ENCODE data around the gene PTPRN2.
"Not testable (repeated sequence)": the region's sequence is repeated elsewhere in the genome, so short reads cannot be mapped to it uniquely, and the experiment has no call there.

PTPRN2 gene

GRCh38 chr7:157933219-157934155, 654.1 kb downstream of the PTPRN2 start:
- not testable (repeated sequence) for DNase-seq

GRCh38 chr7:157932498-157933218, 655.0 kb downstream of the PTPRN2 start:
- peak in 2 of 4 experiments; percentile 0 to 3 for DNase-seq

DNA sequence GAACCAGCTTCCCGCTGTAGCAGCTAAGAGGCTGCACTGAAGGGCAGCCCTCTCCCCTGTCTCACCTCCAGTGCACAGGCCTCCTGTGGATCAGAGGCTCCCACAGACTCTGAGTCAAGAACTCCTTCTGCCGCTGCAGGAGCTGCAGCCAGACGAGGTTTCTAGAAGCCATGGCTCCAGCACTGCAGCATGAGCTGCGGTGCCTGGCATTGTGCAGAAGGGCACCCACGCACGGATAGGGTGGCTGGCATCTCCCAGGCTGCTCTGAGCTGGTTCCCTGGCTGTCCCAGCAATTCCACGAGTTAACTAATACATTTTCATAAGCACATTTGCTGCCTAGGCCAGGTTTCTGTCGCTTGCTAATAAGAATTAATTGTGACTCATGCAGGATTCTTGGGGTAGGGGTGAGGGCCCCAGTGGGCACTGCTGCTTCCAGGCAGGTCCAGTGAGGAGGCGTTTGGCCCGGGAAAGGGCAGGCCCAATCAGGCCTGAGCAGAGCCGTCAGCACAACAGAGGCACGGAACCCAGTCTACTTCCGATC, 656.6 kb downstream of the PTPRN2 start:
- DNase-seq: no peak

GRCh38 chr7:157930441-157930840, 657.2 kb downstream of the PTPRN2 start:
- DNase-seq: no peak

DNA sequence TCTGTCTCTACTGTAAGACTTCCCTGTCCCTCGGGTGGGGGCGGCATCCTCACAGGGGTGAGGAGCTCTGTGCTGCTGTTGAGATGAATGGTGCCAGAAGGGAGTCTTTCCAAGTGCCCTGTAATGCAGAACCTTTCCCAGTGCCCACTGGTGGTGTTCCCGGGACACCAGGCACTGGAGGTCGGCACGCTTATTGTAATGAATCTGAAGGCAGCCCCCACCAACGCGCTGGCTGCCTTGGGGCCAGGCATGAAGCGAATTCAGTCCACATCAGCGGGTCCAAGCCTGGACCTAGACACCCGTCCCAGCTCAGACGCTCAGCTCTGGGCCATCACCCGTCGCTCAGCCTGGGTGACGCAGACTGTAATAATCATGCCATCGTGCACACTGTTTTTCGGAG, 658.0 kb downstream of the PTPRN2 start:
- DNase-seq: no peak

DNA sequence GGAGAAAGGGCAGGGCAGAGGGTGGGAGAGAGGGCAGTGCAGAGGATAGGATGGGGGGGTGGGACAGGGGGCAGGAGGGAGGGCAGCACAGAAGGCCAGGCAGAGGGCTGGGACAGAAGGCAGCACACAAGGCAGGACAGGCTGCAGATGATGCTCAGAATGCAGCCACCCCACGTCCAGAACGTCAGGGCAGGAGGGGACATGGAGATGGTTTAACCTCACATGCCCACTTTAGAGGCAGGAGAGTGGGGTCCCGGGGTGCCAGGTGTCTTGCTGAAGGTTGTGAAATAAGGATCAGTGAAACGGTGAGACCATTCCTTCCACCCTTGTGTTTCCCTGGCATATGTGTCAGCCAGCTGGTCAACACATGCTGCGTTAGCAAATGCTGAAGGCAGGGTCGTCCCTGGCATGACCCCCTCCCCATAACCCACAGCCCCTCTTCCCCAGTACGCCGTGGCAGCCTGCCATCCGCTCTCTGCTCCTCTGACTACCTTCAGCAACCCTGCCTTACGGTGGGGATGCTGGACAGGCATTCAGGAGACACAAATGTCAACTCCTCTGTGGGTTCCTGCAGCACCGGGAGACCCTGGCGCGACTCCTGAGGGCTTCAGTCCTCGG, 658.7 kb downstream of the PTPRN2 start:
- no peak for DNase-seq

- DNase-seq: no peak
Observed at GRCh38 chr7:157928171-157928794, 659.3 kb downstream of the PTPRN2 start.

DNA sequence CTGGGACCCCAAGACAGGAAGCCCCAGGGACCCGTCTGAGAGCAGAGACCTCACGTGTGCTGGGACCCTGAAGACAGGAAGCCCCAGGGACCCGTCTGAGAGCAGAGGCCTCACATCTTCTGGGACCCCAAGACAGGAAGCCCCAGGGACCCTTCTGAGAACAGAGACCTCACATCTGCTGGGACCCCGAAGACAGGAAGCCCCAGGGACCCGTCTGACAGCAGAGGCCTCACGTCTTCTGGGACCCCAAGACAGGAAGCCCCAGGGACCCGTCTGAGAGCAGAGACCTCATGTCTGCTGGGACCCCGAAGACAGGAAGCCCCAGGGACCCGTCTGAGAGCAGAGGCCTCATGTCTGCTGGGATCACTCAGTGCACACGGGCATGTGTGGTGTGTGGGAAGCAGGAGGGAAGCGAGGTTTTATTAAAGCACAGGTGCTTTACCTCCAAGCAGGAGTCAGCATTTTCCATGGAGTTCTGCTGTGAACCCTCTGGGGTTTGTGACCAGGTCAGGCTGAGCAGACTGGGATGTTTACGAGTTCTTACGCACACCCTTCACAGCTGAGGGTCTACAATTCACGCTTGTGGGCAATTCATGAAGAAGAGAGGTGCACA, 660.2 kb downstream of the PTPRN2 start:
- DNase-seq: no peak

DNA sequence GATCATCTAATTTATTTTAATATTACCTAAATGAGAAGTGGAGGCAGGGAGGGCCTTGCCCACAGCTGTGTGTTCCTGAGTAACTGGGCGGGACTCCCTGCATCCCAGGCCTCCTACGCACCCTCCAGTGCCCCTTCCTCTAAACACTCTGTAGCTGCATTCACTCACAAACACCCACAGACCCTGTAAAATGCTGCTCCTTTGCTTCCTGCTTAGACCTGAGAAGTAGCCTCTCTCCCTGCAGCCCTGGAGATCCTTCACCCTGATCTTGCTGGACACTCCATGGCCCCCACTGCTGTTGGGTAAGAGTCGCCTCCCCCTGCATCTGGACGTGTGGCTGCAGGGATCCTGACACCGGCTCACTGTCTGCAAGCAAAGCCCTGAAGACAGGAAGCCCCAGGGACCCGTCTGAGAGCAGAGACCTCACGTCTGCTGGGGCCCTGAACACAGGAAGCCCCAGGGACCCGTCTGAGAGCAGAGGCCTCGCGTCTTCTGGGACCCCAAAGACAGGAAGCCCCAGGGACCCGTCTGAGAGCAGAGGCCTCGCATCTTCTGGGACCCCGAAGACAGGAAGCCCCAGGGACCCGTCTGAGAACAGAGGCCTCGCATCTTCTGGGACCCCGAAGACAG, 661.0 kb downstream of the PTPRN2 start:
- no peak for DNase-seq

DNA sequence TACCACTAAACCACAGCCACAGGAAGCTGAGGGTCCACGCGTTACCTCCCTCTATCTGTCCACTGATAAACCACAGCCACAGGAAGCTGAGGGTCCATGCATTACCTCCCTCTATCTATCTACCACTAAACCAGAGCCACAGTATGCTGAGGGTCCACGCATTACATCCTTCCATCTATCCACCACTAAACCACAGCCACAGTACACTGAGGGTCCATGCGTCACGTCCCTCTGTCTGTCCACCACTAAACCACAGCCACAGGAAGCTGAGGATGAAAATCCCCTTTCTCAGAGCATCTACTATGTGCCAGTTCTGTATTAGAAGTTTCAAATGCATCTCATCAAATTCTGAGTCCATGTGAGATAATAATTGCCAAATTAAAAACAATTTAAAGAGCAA, 661.5 kb downstream of the PTPRN2 start:
- no peak for DNase-seq

- DNase-seq: no peak
Observed at GRCh38 chr7:157925383-157925875, 662.2 kb downstream of the PTPRN2 start.

DNA sequence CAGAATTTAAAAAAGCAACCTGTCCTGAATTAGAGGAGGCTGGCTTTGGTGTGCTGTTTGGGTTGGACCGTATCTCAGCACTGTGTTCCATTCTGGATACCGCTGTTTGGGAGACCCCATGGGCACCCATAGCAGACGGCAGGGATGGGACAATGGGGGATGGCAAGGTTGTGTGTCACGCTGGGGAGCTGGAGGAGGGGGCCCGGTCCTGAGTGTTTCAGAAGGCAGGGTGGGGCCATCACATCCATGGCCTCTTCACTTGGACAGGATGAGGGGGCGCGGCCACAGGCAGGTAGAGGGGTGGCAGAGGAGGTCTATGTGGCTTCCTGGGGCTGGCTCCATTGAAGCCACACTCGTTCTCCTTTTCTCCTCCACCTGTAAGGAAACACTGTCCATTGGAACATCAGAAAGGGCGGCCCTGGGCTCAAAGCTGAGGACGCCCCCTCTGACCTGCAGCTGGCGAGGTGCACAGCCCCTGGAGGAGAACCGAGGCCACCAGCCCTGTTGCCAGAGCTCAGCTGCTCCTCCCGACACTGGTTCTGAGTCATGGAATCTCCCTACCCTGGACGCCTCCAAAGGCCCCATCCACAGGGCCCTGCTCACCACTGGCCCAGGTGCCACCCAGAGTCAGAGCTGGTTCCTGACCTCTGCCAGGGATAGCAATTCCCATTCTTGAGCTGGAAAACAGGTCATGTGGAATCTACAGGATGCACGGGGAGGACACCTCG, 663.6 kb downstream of the PTPRN2 start:
- no peak for DNase-seq

DNA sequence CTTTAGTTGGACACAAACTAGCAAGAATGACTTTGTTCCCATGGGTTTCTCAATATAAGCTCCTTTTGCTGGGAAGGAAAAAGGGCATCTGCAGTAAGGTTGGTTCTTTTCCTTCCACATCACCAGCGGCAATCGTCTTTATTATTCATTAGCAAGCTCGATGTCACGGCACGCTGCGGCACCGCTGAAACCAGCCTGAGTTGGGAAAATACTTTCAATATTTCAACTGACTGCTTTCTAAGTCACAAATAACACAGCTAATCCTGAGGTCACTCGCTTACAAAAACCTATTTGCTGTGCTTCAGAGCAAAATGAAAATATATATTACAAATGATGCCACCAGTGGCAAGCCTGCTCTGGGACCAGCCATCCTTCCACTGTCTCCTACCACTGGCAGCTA, 665.0 kb downstream of the PTPRN2 start:
- no peak for DNase-seq

DNA sequence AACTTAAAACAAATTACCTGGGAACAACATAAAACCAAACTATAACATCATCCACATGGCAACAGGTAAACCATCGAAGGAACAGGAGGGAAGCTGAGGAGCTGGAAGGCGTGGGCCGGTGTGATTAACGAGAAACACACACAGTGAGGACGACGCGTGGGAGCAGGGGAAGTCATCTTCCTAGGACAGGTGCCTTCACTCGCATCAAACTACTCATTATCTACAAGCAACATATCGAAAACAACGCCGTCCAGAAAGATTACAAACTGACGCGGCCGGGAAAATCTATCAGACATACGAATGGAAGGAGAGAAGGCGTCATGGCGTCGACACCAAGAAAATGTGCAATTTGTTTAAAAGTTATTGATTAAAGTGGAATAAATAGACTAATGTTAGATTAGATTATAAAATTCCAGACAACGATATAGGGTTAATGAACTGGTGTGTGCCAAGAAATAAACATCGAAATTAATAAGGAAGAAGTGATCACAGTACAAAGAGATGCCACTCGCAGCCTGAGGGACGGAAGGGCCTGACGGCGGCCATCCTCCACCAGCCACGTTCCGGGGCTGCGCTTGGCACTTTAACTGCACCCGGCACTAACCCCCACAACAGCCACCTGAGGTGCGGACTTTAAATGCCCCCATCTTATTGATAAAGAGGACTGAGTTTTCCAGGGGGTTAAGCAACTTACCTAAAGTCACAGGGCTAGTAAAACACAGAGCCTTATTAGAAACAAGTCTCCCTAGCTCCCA, 669.1 kb downstream of the PTPRN2 start:
- DNase-seq: no peak

DNA sequence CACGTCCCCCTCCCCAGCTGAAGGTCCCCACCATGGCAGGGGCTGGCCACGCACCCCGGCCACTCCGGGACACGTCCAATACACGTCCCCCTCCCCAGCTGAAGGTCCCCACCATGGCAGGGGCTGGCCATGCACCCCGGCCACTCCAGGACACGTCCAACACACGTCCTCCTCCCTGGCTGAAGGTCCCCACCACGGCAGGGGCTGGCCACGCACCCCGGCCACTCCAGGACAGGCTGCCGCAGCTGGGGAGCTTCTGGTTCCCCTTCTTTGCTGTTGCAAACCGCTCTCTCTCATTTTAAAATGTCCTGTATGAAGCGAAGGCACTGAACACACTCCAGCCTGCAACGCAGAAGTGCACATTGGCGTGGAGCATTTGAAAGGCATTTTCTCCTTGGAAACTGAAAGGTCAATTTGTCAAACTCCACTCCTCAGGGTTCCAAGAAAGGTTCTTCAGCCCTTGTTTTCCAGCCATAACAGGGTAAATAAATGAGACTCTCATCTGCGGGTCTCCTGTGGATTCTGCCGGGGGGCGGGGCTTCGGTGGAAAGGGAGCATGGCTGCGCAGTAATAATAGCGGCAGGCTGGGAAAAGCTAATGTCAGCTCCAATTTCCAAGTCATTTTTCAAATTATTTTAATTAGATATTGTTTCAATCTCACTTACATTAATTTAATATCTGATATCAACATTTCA, 670.5 kb downstream of the PTPRN2 start:
- DNase-seq: no peak

GRCh38 chr7:157910446-157910845, 677.2 kb downstream of the PTPRN2 start:
- no peak for DNase-seq

GRCh38 chr7:157910045-157910444, 677.6 kb downstream of the PTPRN2 start:
- DNase-seq: not testable (repeated sequence)

DNA sequence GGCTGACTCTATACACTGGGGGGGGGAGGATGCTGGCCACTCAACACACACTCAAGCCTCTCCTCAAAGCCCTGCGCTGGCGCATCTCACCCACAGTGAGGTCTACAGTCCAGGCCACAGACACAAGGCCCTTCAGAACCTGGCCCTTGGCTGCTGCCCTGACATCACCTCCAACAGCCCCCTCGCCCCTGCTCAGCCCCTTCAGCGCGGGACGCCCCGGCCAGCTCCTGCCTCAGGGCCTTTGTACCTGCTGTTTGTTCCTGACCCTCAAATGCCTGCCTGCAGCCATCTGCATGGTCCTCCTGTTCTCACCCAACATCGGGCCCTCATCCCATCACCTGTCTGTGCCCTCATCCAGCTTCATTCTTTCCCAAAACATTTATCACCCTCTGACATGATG, 678.3 kb downstream of the PTPRN2 start:
- no peak for DNase-seq

Data from suppressor macrophage (primary cell).